ENCODE data around the gene OSBPL8. TPM values are rescaled to one million over a fixed set of nuclear protein-coding genes. Genes with fewer than 3 reads are reported as not detected.

The OSBPL8 gene
- total and polyA plus RNA-seq, 2 of the 8 experiments (the other 6 are each of a cell fraction or from before 2014, with no cell fraction given) = 10.9 to 81.1 TPM

DNA sequence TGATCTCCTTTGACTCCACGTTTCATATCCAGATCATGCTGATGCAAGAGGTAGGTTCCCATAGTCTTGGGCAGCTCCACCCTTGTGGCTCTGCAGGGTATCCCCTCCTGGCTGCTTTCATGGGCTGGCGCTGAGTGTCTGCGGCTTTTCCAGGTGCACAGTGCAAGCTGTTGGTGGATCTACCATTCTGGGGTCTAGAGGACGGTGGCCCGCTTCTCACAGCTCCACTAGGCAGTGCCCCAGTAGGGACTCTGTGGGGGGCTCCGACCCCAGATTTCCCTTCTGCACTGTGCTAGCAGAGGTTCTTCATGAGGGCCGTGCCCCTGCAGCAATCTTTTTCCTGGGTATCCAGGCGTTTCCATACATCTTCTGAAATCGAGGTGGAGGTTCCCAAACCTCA lies 199.3 kb downstream of the OSBPL8 start:
- FAIRE-seq (no peak), DNase-seq (ENCODE audit: low read depth in 1 of 2, low spot score in 2 of 2) (no peak)
- H2BK20ac ChIP-seq (ENCODE audit: low read length) = no peak overlapping the region
- H3K27me3 ChIP-seq (replicated peaks in 1 of 4; ENCODE audit: control insufficient read depth in 3 of 4, extremely low read depth in 1 of 4, insufficient read depth in 3 of 4, low read length in 3 of 4) = no peaks in the 10 kb centered on the region
- no peak overlapping the region for H4K8ac ChIP-seq (ENCODE audit: extremely low read depth, insufficient read depth, low read length)
- no peak overlapping the region for H4K5ac ChIP-seq (ENCODE audit: insufficient read length, low read depth, low read length)
- no peaks in the 10 kb centered on the region for H4K20me1 ChIP-seq (replicated peaks in 1 of 2; ENCODE audit: control insufficient read depth in 1 of 2, insufficient read depth in 2 of 2, low read length in 2 of 2)
- peaks cover 0 to 9% (median 2%) of the 10 kb centered on the region in 4 experiments; a peak in 3 of 8 replicates for H3K36me3 ChIP-seq (ENCODE audit: control insufficient read depth in 2 of 4, insufficient read depth in 4 of 4, low read length in 3 of 4)
- H4K91ac ChIP-seq (replicated peaks; ENCODE audit: insufficient read length, low read length) = no peak overlapping the region
- no peak overlapping the region for H3K27ac ChIP-seq (ENCODE audit: low read depth, low read length)
- H3K4me2 ChIP-seq (ENCODE audit: insufficient read depth in 1 of 2, low read depth in 2 of 2, low read length in 2 of 2) = no peak overlapping the region
- no peaks in the 10 kb centered on the region for H3K79me1 ChIP-seq (ENCODE audit: low read depth, low read length)
- H3K4ac ChIP-seq (replicated peaks; ENCODE audit: insufficient read length, low read depth, low read length) = no peak overlapping the region
- H3K18ac ChIP-seq (ENCODE audit: extremely low read depth, low read length) = no peak overlapping the region
- WGBS, 2 experiments (ENCODE audit: extremely low coverage in 1 of 2, insufficient coverage in 1 of 2, insufficient read length in 1 of 2, insufficient replicate concordance in 2 of 2, low coverage in 1 of 2, low lambda C conversion rate in 2 of 2, missing lambda C conversion rate in 1 of 2) = 81% methylated on average over 8 of the region's 9 CpGs; no CpG with 5 or more reads in 1 of the 2 experiments
- no peak overlapping the region for H2BK15ac ChIP-seq (ENCODE audit: low read length)
- no peaks in the 10 kb centered on the region for H3K4me1 ChIP-seq (replicated peaks in 1 of 4; ENCODE audit: control insufficient read depth in 3 of 4, insufficient read depth in 4 of 4, low read length in 3 of 4)
- ChIA-PET POLR2A (ENCODE audit: partially characterized antibody) (no interaction called here), CTCF (ENCODE audit: partially characterized antibody) (interaction anchor here (0.7 to 1.3 kb wide), 4 partner anchors 8 to 202 kb away, joined by 3 to 4 read pairs (median 3); partner anchors contain the start of gene BBS10)
- H2BK5ac ChIP-seq (ENCODE audit: low read depth, low read length) = no peak overlapping the region
- no peak overlapping the region for H2AK5ac ChIP-seq (ENCODE audit: low read depth, low read length)
- H3K9me3 ChIP-seq (ENCODE audit: insufficient read depth in 2 of 2, low read depth in 1 of 2, low read length in 1 of 2) = no peaks in the 10 kb centered on the region
- H2BK120ac ChIP-seq (replicated peaks; ENCODE audit: low read depth, low read length) = no peak overlapping the region
- H3K23me2 ChIP-seq (ENCODE audit: low read depth, low read length) = no peaks in the 10 kb centered on the region
- no peak overlapping the region for H3K14ac ChIP-seq (ENCODE audit: insufficient read length)
- H3K4me3 ChIP-seq (ENCODE audit: extremely low read depth in 1 of 4, insufficient read depth in 2 of 4, low read depth in 3 of 4, low read length in 4 of 4) = no peak overlapping the region
- H3K23ac ChIP-seq (ENCODE audit: insufficient read length) = no peak overlapping the region
- no peak overlapping the region for H3K9ac ChIP-seq (replicated peaks in 1 of 4; ENCODE audit: extremely low read depth in 1 of 4, low read depth in 3 of 4, low read length in 3 of 4)
- no peaks in the 10 kb centered on the region for H3K79me2 ChIP-seq (ENCODE audit: control insufficient read depth in 1 of 2, insufficient read depth in 2 of 2, low read length in 2 of 2)
- H3K56ac ChIP-seq (replicated peaks; ENCODE audit: insufficient read length, low read depth, low read length) = no peak overlapping the region
- no peak overlapping the region for H2AFZ ChIP-seq (ENCODE audit: low read length)
- H2BK12ac ChIP-seq (ENCODE audit: low read depth, low read length) = no peak overlapping the region
- TF ChIP-seq YY1 (IDR thresholded peaks at IDR 0.05; ENCODE audit: low read depth, low read length) (no peak), SP1 (IDR thresholded peaks at IDR 0.05; ENCODE audit: low read depth, low read length) (no peak), MAFK (IDR thresholded peaks at IDR 0.05; ENCODE audit: low read depth, low read length) (no peak), HDAC2 (IDR thresholded peaks at IDR 0.05; ENCODE audit: borderline replicate concordance in 1 of 2, low read depth in 2 of 2, low read length in 2 of 2) (no peak), TBP (IDR thresholded peaks at IDR 0.05; ENCODE audit: low read depth, low read length) (no peak), JUND (IDR thresholded peaks at IDR 0.05; ENCODE audit: low read length) (no peak), ZNF274 (IDR thresholded peaks at IDR 0.05; ENCODE audit: borderline replicate concordance, extremely low read depth, low read length) (no peak), JUN (IDR thresholded peaks at IDR 0.05; ENCODE audit: low read depth, low read length) (no peak)
- TF ChIP-seq, protein P1, sequence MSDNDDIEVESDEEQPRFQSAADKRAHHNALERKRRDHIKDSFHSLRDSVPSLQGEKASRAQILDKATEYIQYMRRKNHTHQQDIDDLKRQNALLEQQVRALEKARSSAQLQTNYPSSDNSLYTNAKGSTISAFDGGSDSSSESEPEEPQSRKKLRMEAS (IDR thresholded peaks at IDR 0.05) = no peak
- TF ChIP-seq, protein P2, sequence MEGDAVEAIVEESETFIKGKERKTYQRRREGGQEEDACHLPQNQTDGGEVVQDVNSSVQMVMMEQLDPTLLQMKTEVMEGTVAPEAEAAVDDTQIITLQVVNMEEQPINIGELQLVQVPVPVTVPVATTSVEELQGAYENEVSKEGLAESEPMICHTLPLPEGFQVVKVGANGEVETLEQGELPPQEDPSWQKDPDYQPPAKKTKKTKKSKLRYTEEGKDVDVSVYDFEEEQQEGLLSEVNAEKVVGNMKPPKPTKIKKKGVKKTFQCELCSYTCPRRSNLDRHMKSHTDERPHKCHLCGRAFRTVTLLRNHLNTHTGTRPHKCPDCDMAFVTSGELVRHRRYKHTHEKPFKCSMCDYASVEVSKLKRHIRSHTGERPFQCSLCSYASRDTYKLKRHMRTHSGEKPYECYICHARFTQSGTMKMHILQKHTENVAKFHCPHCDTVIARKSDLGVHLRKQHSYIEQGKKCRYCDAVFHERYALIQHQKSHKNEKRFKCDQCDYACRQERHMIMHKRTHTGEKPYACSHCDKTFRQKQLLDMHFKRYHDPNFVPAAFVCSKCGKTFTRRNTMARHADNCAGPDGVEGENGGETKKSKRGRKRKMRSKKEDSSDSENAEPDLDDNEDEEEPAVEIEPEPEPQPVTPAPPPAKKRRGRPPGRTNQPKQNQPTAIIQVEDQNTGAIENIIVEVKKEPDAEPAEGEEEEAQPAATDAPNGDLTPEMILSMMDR (IDR thresholded peaks at IDR 0.05; ENCODE audit: control extremely low read depth in 1 of 3, insufficient read depth in 1 of 3, low read depth in 1 of 3, low read length in 3 of 3) = no peak

Data from H1 (cell line).